A673 (cell line): Measurements from ENCODE around the gene ACOT13. TPM values are rescaled to one million over a fixed set of nuclear protein-coding genes. Genes with fewer than 3 reads are reported as not detected.

Experiments used
- BruUV-seq: library from RNA; stranded (reverse); fragments of 400-500 nt; replicated peaks from 2 replicates; lab custom pipeline; 2021; lab: Mats Ljungman, UMichigan
- CTCF ChIA-PET: fragments of 300-600 bp; sonication (Branson Sonifier 250); formaldehyde crosslinking; loops from one replicate; lab custom pipeline; 2022; ENCODE audit warnings: antibody characterized with exemption; lab: Charles Lee
- POLR2A ChIA-PET: fragments of 300-600 bp; sonication (Branson Sonifier 250); formaldehyde crosslinking; loops from one replicate; lab custom pipeline; 2022; ENCODE audit warnings: antibody characterized with exemption; ENCODE audit not compliant: low non-redundant PET; lab: Charles Lee
- DNase-seq: peaks from one replicate; pipeline ENCODE4 v3.0.0-alpha.2; 2015; ENCODE audit warnings: low spot score
- H3K27ac ChIP-seq: fragments of 200-600 bp; sonication (generic); 2 replicates; pipeline ENCODE4 v1.5.1; 2016; ENCODE audit warnings: mixed run types, low read depth, mild to moderate bottlenecking, mixed read lengths, antibody characterized with exemption, low read length; ENCODE audit not compliant: poor library complexity, severe bottlenecking
- H3K27me3 ChIP-seq: fragments of 200-600 bp; sonication (generic); replicated peaks from 2 replicates; pipeline ENCODE4 v1.6.1; 2017; ENCODE audit warnings: mixed run types, low read depth, mild to moderate bottlenecking, mixed read lengths, antibody characterized with exemption, low read length; ENCODE audit not compliant: insufficient read depth, poor library complexity
- H3K36me3 ChIP-seq: fragments of 200-600 bp; sonication (generic); 2 replicates; pipeline ENCODE4 v1.6.1; 2016; ENCODE audit warnings: mixed run types, mild to moderate bottlenecking, mixed read lengths, antibody characterized with exemption, low read length; ENCODE audit not compliant: insufficient read depth, poor library complexity, severe bottlenecking
- H3K4me1 ChIP-seq: fragments of 200-600 bp; sonication (generic); 2 replicates; pipeline ENCODE4 v1.6.1; 2017; ENCODE audit warnings: mixed run types, mild to moderate bottlenecking, mixed read lengths, antibody characterized with exemption, low read length; ENCODE audit not compliant: insufficient read depth, poor library complexity, severe bottlenecking
- H3K4me3 ChIP-seq: fragments of 200-600 bp; sonication (generic); 2 replicates; pipeline ENCODE4 v1.5.1; 2016; ENCODE audit warnings: low read depth, mixed run types, mild to moderate bottlenecking, mixed read lengths, low read length; ENCODE audit not compliant: poor library complexity, severe bottlenecking
- H3K9me3 ChIP-seq: fragments of 200-600 bp; sonication (generic); 2 replicates; pipeline ENCODE4 v1.6.1; 2016; ENCODE audit warnings: mixed run types, low read depth, mild to moderate bottlenecking, mixed read lengths, antibody characterized with exemption, low read length; ENCODE audit not compliant: poor library complexity, severe bottlenecking
- EZH2 ChIP-seq: fragments of 200-600 bp; sonication (generic); IDR thresholded peaks from 2 replicates; pipeline ENCODE4 v1.6.1; 2017; ENCODE audit warnings: borderline replicate concordance, low read depth, mild to moderate bottlenecking, mixed read lengths, antibody characterized with exemption, low read length; ENCODE audit not compliant: poor library complexity, severe bottlenecking
- intact Hi-C: fragments of 100-400 bp; cut with micrococcal nuclease; formaldehyde crosslinking; loops from one replicate; pipeline ENCODE4 v1.10.0; 2022; ENCODE audit not compliant: unreplicated experiment
- total RNA-seq: library from RNA; stranded (reverse); gene quantifications from 2 replicates; pipeline ENCODE4 v1.2.3, GENCODE V29; 2021
- TF ChIP-seq, protein P1 (sequence below): fragments of 300-800, 200-600 bp; sonication (generic); conservative IDR thresholded peaks from 2 replicates; pipeline ENCODE4 v1.5.1; 2017; ENCODE audit warnings: low read depth, mild to moderate bottlenecking, antibody characterized with exemption, low read length, moderate library complexity, mixed read lengths

The ACOT13 gene
- total RNA-seq, 1 experiment from 2014 or later: 31.2 TPM

DNA sequence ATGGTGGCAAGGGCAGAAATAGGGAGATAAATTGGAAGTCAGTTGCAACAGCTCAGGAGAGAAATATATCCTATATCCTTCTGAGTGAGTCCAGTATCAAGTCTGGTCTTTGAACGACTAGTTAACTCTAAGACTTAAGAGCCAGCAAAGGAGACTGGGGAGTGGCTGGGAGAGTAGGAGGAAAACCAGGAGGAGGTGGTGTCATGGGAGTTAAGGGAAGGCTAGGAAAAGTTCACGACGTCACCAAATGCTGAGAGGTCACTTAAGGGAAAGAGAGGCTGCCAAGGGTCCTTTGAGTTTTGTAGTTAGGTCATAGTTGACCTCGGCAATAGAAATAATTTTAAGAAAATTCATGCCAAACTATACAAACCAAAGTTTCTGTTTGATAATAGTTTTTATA lies 25.1 kb downstream of the ACOT13 start:
- ChIA-PET POLR2A (no interaction called here), CTCF (interaction anchor here (1.2 kb wide), 1 partner anchor 108 kb away, joined by 6 read pairs; no protein-coding TSS in a partner anchor)
- Histone ChIP-seq H3K27ac (no peak overlapping the region), H3K4me1 (no peaks in the 10 kb centered on the region), H3K36me3 (no peaks in the 10 kb centered on the region), H3K4me3 (no peak overlapping the region), H3K27me3 (no peaks in the 10 kb centered on the region), H3K9me3 (no peaks in the 10 kb centered on the region)
- intact Hi-C loops: loop anchor here (10.0 kb wide), 1 partner anchor 627 kb away; no protein-coding TSS in a partner anchor
- DNase-seq: no peak
- TF ChIP-seq, protein P1, sequence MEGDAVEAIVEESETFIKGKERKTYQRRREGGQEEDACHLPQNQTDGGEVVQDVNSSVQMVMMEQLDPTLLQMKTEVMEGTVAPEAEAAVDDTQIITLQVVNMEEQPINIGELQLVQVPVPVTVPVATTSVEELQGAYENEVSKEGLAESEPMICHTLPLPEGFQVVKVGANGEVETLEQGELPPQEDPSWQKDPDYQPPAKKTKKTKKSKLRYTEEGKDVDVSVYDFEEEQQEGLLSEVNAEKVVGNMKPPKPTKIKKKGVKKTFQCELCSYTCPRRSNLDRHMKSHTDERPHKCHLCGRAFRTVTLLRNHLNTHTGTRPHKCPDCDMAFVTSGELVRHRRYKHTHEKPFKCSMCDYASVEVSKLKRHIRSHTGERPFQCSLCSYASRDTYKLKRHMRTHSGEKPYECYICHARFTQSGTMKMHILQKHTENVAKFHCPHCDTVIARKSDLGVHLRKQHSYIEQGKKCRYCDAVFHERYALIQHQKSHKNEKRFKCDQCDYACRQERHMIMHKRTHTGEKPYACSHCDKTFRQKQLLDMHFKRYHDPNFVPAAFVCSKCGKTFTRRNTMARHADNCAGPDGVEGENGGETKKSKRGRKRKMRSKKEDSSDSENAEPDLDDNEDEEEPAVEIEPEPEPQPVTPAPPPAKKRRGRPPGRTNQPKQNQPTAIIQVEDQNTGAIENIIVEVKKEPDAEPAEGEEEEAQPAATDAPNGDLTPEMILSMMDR: no peak
- TF ChIP-seq EZH2: no peak
- no TSS peak for BruUV-seq

DNA sequence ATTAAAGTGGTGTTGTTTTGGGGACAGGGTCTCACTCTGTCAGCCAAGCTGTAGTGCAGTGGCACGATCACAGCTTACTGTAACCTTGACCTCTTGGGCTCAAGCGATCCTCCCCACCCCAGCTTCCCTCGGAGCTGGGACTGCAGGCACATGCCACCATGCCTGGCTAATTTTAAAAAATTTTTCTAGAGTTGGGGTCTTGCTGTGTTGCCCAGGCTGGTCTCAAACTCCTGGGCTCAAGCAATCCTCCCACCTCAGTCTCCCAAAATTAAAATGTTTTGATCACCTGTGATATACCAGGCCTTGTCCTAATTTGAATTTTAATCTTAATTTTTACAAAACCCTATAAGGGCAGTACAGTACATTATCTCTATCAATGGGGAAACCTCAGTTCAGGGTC lies 25.5 kb downstream of the ACOT13 start:
- DNase-seq: no peak
- intact Hi-C loops: loop anchor here (10.0 kb wide), 1 partner anchor 628 kb away; no protein-coding TSS in a partner anchor
- H3K9me3 ChIP-seq: no peaks in the 10 kb centered on the region
- TF ChIP-seq, protein P1: no peak
- no peak for TF ChIP-seq EZH2
- H3K4me3 ChIP-seq: no peak overlapping the region
- ChIA-PET POLR2A (no interaction called here), CTCF (interaction anchor here (1.2 kb wide), 1 partner anchor 108 kb away, joined by 6 read pairs; no protein-coding TSS in a partner anchor)
- BruUV-seq: no TSS peak
- no peak overlapping the region for H3K27ac ChIP-seq
- H3K27me3 ChIP-seq: no peaks in the 10 kb centered on the region
- no peaks in the 10 kb centered on the region for H3K4me1 ChIP-seq
- H3K36me3 ChIP-seq: no peaks in the 10 kb centered on the region

DNA sequence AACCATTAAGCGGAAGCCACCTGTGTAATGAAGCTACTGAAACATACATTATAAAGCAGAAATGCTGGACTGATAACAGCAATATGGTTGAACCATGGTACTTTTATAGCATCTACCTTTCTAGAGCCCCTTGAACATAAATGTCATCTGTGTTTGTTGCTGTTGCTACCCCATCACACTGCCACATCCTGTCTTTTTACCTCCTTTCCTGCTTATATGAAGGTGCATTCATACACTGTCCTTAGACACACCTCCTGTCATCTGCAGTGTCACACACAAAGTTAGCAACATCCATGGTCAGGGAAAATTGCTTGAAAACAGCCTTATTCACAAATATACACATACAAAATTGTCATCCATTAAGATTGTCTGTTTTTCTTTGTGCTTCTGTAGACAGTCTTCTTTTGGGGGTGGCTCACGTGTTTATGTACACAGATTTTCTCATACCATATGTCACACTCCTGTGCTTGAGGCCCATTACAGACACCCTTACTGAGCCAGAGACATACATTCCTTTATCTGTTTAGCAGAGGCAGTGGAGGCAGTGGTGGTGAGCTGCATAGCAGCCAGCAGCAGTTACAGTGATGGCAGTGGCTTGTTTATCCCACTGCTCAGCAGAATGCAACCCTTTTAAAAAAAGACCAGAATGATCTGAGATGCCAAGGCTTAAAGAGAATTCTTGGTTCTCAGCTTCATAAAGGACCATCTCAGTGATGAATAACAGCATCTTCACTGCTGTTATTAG lies 26.1 kb downstream of the ACOT13 start:
- Histone ChIP-seq H3K4me3 (no peak overlapping the region), H3K27ac (no peak overlapping the region), H3K36me3 (no peaks in the 10 kb centered on the region), H3K9me3 (no peaks in the 10 kb centered on the region), H3K27me3 (no peaks in the 10 kb centered on the region), H3K4me1 (no peaks in the 10 kb centered on the region)
- BruUV-seq: no TSS peak
- no peak for DNase-seq
- ChIA-PET POLR2A (no interaction called here), CTCF (interaction anchor here (0.7 kb wide), 1 partner anchor 165 kb away, joined by 4 read pairs; no protein-coding TSS in a partner anchor)
- TF ChIP-seq EZH2: no peak
- TF ChIP-seq, protein P1: no peak
- intact Hi-C loops: loop anchor here (10.0 kb wide), 1 partner anchor 628 kb away; no protein-coding TSS in a partner anchor
